Umbilical cord (tissue), 2 donors: ENCODE data around the gene THSD4. TPM values are rescaled to one million over a fixed set of nuclear protein-coding genes. Genes with fewer than 3 reads are reported as not detected.

ENCODE experiments used
- DNase-seq: peaks from one replicate; pipeline ENCODE4 v3.0.0-alpha.2; 2015; ENCODE audit warnings: low spot score
- total RNA-seq: library from RNA; depleted of rRNA; stranded (reverse); fragments of >200 nt; gene quantifications from one replicate; pipeline ENCODE4 v1.2.3, GENCODE V29; 2014; ENCODE audit warnings: low replicate concordance; ENCODE audit not compliant: insufficient read depth

Gene THSD4
- total RNA-seq, 1 donor from 2014 or later = 9.1 TPM

DNA sequence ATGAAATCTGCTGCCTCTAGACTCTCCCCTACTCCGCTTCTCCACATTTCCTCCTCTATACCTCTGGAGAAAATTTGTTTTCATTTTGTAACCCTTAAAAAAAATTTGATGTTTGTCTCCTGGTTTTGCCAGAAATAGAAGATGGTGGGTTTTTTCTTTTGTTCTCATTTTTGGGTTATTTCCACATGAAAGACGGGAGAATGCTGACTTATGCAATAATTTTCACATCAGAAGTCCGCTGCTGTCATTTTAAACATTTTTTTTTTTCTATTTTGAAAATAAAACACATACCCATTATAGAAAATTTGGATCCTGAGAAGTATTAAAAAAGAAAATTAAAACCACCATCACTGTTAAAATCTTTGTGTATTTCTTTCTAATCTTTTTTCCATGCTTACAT lies 374.3 kb downstream of the THSD4 start:
- no peak for DNase-seq

DNA sequence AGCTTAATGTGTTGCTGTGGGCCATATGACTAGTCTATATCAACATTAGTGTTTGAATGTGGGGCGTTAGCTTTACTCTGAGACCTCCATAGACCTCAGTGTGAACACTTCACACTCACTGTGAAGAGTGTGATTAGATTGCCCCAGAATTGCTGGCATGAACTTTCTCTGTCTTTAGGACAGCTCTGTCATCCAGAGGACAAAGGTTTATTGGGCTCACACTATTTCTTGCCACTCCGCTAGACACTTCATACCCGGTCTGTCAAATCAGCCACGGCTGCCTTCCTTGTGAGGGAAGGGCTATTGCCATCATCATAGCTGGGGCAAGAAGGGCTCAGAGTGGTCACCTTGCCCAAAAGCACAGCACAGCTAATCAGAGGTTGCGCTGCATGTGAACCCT lies 378.3 kb downstream of the THSD4 start:
- no peak for DNase-seq

DNA sequence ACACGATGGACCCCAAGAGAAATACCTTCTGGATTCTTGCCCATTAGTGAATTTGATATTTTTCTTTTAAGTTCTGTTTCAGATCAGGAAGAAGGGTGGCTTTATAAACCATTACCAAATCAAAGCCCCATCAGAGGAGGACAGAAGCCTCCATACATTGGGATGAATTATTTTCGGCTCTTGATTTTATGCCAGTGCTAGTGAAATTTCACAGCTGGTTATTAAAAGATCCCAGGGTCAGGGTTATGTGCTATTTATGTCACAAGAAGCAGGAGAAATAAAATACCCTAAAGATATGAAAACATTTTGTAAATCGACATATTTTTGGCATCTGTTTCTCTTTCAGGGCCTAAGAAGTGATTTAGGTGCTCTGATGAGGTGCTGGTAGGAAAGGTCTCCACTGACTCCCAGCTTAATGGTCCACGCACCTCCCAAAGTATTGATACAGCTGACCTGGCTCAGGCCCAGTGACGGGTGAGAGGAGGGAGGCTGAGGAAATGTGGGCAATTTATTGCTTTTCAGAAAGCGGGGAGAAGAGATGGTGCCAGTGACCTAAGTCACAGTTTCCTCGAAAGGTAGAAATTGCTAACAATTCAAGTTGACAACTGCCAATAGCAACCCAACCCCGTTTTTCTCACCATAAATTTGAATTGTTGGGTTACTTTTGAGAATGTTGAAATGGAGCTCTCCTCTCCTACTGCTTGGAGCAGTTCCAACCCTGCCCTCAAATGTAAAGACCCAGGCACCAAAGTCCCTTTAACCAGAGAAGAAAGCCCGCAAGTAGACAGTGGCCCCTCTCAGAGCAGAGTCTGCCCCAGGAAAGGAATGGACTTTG lies 379.5 kb downstream of the THSD4 start:
- DNase-seq = peak; percentile 11

DNA sequence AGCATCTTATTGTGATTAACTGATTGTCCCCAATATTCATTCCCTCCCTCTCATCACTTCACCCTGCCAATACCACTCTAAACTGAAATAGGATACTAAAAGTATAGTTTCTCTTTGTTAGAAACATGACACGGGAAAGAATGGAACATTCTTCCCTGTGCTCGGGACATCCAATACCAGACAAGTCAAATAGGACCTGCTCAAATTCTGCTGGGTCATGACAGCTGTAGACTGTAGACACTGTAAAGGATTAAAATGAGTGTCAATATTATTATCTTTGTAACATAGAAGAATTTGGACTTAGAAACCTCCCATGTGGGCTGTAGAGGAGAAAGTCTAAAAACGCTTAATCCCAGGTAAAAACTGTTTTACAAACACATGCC lies 380.1 kb downstream of the THSD4 start:
- no peak for DNase-seq

DNA sequence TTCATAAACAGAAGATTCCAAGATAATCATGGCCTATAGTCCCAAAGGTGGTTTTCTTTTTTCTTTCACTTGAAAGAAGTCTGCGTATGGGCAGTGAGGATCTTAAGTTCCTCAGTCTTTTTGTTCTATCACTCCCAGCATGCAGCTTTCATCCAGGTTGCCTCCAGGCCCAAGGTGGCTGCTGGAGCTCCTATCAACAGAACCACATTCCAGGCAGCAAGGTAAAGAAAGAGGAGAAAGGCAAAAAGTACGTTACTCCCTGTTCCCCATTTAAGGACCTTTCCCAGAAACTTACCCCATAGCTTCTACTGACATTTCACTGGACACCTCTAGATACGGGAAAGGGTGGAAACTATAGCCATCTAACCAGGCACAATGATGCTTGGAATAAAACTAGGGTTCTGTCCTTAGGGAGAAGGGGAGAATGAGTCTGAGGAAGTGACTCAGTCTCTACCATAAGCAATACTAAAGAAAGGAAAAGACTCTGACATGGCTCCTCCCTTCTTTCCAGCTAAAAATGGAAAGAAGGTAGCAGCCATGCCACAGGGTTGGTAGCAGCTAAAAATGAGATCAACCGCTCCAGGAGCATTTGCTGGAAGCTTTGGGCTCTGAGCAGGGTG lies 381.2 kb downstream of the THSD4 start:
- no peak for DNase-seq

DNA sequence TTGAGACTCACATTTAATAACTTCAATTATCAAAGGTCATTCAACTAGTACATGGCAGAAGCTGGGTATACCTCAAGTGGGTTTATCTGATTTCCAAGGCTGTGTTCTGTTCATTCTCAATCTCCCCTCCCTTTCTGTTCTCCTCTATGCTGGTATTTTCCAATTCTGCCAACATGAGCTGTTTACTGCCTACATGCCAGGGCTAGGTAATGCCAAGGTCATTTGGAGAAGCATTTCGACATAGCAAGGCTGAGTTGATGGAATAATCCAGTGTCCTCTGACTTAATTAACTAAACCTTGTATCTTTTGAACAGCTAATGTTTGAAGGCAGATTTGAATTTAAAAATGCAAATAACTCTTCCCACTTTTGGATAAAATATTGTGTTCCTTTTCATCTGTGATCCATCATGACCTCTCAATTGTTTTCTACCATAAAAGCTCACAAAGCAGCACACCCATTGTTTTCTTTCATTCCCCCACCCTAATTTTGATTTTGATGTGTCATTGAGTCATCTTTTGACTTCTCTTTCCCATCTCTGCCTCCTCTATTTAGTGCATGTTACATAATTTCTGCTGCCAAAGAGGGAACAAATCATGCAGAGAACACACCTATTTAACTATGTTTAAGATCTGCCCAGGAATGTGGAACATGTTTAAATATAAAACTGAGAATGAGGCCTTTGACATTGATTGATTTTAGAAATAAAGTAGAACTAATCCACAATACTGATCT lies 386.2 kb downstream of the THSD4 start:
- no peak for DNase-seq

DNA sequence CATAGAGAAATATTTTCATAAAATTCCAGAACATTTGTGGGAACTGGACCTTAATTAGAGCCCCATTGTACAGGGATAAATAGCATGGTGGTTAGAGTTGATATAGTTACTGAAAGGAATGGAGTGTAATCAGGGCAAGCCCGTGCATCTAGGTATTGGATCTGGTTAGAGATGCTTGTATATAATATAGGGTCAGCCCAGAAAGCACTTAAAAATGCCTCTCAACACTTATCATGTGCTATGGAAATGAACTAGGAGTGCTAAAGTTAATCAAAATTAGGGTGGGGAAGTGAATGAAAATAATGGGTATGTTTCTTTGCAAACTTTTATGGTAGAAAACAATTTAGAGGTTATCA lies 386.8 kb downstream of the THSD4 start:
- DNase-seq = no peak

DNA sequence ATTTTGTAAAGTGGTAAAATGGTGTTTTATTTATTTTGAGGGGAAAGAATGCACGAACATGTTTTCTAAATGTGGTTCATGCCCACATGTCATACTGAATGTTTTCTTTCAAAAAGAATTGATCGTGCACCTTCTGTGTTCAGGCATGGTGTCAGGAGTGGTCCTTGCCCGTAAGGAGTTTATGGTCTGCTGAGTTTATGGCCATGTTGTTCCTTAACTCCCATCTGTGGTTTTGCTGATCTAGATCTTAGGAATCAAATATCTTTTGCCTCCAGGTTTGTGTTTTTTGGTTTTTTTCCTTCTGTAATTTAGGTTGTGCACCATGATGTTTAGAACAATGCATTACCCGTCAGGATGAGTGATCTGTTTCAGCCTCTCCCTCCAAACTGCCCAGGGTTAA lies 390.7 kb downstream of the THSD4 start:
- DNase-seq = no peak

DNA sequence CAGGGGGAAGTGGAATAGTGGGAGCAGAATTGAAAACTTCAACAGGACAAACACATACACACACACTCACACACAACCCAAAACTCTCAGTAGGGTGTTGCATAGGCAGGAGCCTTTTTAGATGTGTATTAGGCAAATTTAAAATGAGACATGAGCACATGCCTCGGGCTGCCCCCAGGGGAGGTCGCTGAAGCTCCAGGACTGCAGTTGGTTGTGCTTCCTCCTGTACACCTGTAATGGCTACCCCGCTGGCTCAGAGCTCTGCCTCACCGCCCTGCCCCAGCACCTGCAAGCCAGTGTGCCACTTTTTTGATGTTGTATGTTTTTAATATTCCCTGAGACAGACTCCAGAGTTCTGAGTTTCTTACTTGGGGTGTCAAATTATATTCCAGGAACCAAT lies 391.7 kb downstream of the THSD4 start:
- no peak for DNase-seq

DNA sequence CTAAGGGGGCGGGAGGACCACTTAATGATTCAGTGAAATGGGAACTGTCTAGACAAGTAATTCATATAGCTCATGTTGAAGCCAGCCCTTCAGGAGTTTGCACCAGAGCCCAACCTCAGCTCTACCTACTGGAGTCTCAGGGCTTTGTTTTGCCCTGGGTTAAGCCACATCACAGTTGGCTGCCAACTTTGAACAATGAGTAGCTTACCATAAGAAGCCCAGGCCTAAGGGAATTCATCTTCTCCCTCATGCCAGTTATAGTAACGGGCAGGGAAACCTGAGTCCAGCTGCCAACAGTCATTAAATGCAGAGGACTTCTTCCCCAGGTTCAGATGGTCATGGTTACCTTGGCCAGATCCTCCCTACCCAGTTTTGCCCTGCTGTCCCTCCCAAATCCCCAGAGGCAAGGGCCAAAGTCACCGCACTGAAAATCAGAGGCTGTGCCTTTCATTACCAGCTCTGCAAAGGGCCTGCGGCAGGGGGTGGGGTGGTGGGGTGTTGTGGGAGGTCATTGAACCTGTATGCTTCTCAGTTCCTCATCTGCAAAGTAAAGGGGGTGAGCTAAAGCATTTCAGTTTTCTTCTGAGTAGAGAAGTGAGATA lies 392.9 kb downstream of the THSD4 start:
- DNase-seq = no peak

DNA sequence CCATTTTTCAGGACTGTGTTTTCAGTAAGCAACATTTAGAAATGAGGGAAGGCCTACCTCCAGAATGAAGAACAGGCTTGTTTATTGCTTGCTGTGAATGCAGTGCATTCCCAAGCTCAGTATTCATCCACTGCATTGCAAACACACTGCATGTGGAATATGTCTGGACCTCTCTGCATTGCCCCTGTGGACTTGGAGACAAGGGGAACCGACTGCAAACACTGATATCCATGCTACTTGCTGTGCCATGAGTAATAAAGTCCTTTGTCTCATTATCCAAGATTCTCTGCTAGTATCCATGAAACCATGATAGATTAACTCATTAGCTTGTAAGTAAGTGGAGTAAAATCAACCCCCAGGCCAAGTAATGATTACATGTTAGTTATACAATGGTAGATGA lies 393.9 kb downstream of the THSD4 start:
- DNase-seq = no peak

DNA sequence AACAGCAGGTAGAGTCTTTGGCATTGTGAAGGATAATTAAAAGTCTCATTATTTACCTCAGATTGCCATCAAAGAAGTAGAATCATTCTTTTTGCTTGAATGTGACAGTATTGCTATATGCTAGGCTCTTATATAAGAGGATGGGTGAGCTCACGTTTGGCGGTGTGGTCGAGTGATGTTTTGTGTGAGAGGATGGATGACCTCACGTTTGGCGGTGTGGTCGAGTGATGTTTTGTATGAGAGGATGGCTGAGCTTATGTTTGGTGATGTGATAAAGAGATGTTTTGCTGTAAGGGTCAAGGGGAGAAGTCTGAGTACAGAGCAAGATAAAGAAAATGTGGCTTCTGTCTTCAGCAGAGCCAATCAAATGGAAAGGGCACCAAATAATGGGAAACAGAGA lies 395.5 kb downstream of the THSD4 start:
- DNase-seq = no peak

DNA sequence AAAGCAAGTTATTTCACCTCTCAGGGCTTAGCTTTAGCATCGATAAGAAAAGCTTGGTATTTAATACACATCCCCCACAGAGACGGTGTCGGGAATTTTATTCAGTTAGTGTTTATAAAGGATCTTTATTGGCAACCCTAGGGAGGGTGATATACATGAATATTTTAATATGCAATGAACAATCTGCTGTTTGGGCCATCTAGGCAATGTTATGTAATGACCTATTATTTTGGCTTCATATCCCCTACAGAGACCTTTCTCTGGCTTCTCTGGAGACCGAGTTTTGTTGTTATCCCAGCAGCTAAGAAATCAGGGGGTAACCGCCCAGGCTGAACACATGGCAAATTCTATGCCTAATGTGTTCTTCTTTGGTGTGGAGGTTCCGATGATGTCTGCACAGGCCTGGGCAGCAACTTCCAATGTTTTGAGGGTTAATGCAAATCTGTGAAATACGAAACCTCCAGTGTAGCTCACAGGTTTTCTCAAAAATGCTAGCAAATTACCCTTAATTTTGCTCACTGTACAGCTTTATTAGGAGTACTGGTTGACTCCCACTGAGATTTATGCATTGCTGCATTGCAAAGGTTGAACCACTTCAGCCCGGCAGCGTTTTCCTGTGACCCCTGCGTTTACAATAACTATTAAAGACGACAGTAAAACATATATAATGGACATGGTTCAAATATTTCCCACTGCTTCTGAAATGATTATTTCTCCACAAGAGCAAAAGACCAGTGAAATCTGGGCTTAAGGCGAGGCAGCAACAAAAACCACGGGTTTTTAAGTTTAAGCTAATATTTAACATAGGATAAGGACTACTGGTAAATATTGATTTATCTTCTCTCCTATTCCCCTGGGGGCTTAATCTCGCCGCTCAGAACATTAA lies 396.8 kb downstream of the THSD4 start:
- no peak for DNase-seq

DNA sequence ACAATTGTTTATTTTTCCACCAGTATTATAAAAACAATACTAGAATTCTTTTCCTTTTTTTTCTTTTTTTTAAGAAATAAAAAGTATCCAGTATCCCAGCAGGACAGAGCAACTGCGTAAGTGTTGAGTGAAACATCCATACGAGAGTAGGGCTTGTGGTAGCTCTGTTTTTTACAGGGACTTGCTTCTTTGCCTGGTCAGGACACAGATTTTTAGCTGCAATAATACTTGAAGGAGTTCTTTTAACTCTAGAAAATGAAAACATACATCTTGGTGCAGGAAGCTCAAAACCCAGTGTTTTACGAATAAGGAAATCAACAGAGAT lies 397.4 kb downstream of the THSD4 start:
- peak; percentile 12 for DNase-seq

DNA sequence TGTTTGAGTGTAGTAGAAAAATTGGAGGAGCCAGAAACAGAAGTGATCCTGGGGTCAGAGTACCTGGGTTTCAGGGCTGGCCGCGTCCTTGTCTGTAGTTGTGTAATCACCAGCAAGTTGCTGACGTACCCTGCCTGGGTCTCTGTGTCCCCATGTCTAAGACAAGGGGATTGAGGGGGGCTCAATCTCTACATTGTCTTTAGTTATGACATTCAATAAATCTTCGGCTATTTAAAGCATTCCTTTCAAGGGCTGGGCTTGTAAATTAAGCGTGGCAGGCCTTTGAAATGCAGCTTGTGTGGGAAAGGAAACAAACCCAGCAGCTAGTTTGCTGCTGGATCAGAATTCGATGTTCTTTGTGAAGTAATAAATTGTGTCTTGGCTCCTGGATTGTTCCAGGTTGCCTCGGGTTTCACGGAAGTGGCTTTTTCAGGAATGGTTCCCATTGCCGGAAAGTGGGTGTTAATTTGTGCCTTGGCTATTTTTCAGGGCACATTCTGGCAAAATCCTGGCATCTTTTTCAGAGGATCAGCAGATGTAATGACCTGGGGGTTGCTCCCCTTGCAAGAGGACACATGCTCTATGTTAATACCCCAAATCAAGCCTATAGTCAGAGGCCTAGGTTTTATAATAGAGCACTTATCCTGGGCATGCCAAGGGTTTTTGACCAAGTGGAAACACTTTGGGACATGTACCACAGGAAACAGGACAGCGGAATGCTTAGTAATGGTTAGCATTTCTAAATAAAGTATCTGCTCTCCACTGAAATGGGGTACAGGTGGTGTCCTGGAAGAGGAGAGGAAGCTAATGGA lies 400.3 kb downstream of the THSD4 start:
- DNase-seq = no peak

DNA sequence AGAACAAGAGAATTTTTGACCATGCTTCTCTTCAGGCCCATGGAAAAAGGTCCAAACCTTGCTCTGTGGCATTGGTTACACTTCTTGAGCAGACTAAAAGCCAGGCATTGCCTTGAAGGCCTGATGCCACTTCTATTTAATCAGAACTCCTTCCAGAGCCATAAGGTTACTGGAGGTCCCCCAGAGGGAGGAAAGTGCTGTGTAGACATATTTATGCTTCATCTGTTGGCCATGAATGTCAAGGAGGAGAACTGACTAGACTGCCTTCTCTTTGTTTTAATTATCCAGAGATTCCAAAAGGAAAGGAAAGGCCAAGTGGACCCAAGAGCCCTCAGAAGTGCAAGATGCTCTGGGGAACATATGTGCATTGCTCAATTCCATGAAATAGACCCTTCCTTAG lies 402.5 kb downstream of the THSD4 start:
- DNase-seq = no peak

DNA sequence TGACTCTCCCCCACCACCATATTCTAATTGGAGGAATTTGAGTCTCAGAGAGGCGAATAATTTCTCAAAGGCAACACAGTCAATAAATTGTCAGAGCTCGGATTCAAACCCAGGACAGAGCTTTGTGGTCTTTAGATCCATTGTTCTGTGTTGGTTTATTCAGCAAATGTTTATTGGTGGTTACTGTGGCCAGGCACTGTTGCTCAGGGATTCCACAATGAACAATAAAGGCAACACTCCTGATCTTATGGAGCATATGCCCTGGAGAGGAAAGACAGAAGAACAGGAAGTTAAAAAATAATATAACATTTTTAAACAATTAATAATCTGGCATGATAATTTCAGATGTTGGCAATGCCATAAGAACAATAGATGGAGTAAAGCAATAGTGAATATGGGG lies 403.4 kb downstream of the THSD4 start:
- no peak for DNase-seq

DNA sequence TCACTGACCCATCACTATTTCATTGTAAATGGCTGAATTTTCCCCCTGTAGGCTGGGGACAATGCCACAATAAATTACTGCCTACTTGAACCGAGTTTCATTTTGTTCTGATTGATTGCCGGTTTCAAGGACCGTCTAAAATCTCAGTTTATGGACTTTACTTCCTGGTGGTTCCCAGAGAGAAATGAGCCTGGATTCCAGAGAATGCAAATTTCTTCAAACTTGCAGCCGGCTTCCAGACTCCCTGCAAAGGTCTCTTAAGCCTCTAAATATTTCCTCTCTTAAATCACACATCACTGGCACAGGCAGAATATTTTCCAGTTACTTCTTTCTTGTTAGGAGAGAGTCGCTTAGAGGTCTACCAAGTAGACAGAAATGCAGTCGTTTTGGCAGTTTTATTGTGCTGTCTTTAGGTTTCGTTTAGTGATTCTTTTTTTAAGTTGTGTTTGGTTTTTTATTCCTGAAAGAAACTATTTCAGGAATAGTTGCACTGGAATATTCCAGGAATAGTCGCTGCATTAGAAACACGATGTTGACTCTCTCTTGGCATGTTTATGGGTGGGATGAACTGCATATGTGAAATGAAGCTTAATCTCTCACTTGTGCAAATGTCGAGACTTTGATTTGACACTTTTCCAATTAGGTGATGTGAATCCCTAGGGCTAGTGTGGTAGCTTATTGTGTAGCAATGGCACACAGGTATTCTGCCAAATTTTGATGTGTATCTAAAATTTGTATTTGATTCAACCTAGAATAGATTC lies 411.0 kb downstream of the THSD4 start:
- DNase-seq = peak; percentile 88

DNA sequence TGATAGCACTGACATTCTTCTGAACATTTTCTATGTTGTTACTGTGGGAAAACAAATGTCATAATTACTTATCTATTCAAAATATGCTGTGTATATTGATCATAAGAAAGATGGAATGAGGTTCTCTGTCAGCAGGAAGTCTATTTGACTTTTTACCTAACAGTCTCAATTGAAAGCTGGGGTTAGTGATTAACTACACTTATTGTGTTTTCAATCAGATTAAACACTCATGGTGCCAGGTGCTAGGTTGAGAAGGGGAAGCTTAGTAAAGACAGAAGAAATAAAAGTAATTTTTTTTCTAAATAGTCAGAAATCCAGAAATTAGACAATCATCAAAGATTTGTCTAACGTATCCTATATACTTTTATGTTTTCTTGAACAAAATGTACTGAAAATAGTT lies 414.1 kb downstream of the THSD4 start:
- no peak for DNase-seq

DNA sequence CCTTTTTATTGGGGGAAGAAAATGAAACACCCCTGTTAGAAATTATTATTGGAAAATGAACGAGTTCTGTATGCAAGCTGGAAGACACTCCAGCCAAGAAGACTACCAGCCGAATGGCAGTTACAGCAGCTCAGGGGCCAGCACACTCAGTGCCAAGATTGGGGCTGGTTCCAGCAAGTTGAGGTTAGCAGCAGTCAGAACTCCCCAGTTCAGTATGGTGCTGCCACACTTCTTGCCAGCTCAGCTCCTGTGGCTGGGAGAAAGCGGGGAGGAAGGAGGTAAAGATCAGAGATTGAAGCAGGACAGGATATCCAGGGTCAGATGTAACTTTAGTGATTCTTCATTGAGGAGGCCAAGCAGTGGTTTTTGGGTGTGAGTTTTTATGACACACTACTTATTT lies 414.8 kb downstream of the THSD4 start:
- DNase-seq = no peak
